Stomach (tissue), 4 donors: ENCODE measurements around the gene GPR37.

ENCODE experiments used
- POLR2A ChIP-seq, 4 donors: fragments of 450-650 bp; IDR thresholded peaks; one replicate each; pipeline ENCODE4 v1.6.1; 2016; ENCODE audit warnings: antibody characterized with exemption in 4 of 4, control low read depth in 2 of 4, mild to moderate bottlenecking in 1 of 4, moderate library complexity in 1 of 4
- POLR2AphosphoS5 ChIP-seq, 3 donors: sonication (generic); formaldehyde crosslinking; IDR thresholded peaks; one replicate each; pipeline ENCODE4 v1.6.1; 2016; ENCODE audit warnings: antibody characterized with exemption in 3 of 3
- TF ChIP-seq, protein P1 (sequence below), 7 experiments: fragments of 450-650 bp in 4 of 7; fragments of 200-600 bp in 3 of 7; sonication (generic) in 3 of 7; IDR thresholded peaks; one replicate each; pipeline ENCODE4 v1.5.1; 2016 to 2019; ENCODE audit warnings: antibody characterized with exemption in 7 of 7, control low read depth in 2 of 7, mild to moderate bottlenecking in 1 of 7

DNA sequence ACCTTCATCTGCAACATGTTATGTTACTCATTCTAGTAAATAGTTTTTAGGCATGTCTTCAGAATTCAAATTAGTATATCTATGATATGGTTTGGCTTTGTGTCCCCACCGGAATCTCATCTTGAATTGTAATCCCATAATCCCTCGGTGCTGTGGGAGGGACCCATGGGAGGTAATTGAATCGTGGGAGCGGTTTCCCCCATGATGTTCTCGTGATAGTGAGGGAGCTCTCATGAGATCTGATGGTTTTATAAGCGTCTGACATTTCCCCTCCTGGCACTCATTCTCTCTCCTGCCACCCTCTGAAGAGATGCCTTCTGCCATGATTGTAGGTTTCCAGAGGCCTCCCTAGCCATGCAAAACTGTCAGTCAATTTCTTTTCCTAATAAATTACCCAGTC, 20.4 kb upstream of the GPR37 start:
- TF ChIP-seq, protein P1, sequence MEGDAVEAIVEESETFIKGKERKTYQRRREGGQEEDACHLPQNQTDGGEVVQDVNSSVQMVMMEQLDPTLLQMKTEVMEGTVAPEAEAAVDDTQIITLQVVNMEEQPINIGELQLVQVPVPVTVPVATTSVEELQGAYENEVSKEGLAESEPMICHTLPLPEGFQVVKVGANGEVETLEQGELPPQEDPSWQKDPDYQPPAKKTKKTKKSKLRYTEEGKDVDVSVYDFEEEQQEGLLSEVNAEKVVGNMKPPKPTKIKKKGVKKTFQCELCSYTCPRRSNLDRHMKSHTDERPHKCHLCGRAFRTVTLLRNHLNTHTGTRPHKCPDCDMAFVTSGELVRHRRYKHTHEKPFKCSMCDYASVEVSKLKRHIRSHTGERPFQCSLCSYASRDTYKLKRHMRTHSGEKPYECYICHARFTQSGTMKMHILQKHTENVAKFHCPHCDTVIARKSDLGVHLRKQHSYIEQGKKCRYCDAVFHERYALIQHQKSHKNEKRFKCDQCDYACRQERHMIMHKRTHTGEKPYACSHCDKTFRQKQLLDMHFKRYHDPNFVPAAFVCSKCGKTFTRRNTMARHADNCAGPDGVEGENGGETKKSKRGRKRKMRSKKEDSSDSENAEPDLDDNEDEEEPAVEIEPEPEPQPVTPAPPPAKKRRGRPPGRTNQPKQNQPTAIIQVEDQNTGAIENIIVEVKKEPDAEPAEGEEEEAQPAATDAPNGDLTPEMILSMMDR (IDR thresholded peaks at IDR 0.05), result no peak
- no peak for TF ChIP-seq POLR2A (IDR thresholded peaks at IDR 0.05)
- no peak for TF ChIP-seq POLR2AphosphoS5 (IDR thresholded peaks at IDR 0.05)
